22Rv1 (cell line): ENCODE results near the gene TFRC.
A peak's percentile ranks its signal among the peaks of the same experiment; 100 is the strongest.

ENCODE experiments used
- H3K27ac ChIP-seq: fragments of 450-650 bp; 2 replicates; pipeline ENCODE4 v1.5.1; 2017
- CTCF ChIP-seq: fragments of 450-650 bp; IDR thresholded peaks from 2 replicates; pipeline ENCODE4 v1.5.1; 2017; ENCODE audit warnings: mild to moderate bottlenecking
- ZFX ChIP-seq: fragments of 450-650 bp; IDR thresholded peaks from 2 replicates; pipeline ENCODE4 v1.6.1; 2017; ENCODE audit warnings: antibody characterized with exemption, borderline replicate concordance

TFRC gene

DNA sequence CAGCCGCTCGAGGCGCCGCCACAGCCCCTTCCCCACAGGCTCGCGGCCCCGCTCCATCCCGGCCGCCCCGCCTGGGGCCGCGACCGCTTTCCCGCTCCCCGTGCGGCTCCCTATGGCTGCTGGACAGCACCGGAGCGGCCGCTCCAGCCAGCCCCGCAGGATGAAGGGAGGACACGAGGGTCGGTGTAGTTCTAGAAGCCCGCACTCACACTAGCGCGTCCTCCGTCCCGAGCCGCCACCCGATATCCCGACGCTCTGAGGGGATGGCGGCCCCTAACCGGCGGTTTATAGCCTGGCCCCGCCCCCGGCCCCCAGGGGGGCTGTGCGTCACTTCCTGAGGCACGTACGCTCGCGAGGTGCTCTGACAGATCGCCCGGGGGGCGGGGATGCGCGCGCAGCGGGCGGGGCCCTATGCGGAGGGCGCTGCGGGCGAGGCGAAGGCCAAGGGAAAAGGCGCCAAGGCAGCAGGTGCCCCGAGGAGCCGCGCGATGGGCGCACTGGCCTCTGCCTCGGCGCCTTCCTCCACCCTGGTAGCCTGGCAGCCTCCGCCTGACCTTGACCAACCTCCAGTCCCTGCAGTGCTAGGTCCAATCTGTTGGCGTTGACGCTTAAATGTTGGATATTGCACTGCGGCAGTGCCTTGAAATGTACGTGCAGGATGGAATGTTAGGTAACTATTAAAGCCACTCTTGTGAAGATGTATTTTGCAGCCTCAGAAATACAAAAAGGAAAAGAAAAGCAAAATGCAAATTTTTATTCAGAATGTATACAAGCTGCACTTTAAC, at the start of gene TFRC:
Gene TFRC, minus strand, starts transcription at position 257 of the 785 bp plus-strand sequence. CDS start 4,991 bp downstream, outside the sequence.
- TF ChIP-seq CTCF = 0 out of 2 replicates have a peak, but pooled peaks have one; percentile 8
- TF ChIP-seq ZFX = no peak
- peak within 1 kb of the TSS; percentile 95 for H3K27ac ChIP-seq

DNA sequence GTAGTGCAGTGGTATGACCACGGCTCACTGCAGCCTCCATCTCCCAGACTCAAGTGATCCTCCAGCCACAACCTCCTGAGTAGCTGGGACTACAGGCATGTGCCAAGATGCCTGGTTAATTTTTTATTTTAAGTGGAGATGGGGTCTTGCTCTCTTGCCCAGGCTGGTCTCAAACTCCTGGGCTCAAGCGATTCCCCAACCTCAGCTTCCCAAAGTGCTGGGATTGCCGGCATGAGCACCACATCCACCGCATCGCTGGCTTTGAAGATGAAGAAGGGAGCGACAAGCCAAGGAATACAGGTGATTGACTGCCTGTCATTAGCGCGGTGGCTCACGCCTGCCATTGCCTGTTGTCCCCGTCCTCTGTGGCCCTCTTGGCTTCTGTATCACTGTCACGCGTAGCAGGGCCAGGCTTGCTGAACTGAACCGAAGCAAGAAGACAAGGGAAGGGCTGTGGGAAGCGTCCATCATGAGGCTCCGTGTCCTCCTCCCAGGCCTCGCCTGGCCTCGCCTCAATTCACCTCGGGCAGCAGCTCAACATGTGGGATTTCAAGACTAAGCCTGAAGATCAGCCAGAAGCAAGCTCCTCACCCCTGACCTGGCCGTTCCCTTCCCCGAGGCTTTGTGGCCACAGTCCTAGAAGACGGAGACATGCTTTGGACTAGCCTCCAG, 46.4 kb upstream of the TFRC start:
- TF ChIP-seq CTCF (no peak), ZFX (no peak)
- no peak overlapping the region for H3K27ac ChIP-seq

GRCh38 chr3:196127308-196128040, 45.6 kb upstream of the TFRC start:
- no peak overlapping the region for H3K27ac ChIP-seq
- TF ChIP-seq ZFX (no peak), CTCF (no peak)

- no peak overlapping the region for H3K27ac ChIP-seq
- TF ChIP-seq ZFX (no peak), CTCF (no peak)
Observed at GRCh38 chr3:196124608-196125007, 42.7 kb upstream of the TFRC start.

GRCh38 chr3:196122688-196123046, 40.8 kb upstream of the TFRC start:
- TF ChIP-seq ZFX (no peak), CTCF (no peak)
- no peak overlapping the region for H3K27ac ChIP-seq

- H3K27ac ChIP-seq = no peak overlapping the region
- TF ChIP-seq CTCF (no peak), ZFX (no peak)
Observed at GRCh38 chr3:196122021-196122687, 40.3 kb upstream of the TFRC start.
